ENCODE measurements around the gene PLAGL1.
A peak's percentile ranks its signal among the peaks of the same experiment; 100 is the strongest.

The PLAGL1 gene

DNA sequence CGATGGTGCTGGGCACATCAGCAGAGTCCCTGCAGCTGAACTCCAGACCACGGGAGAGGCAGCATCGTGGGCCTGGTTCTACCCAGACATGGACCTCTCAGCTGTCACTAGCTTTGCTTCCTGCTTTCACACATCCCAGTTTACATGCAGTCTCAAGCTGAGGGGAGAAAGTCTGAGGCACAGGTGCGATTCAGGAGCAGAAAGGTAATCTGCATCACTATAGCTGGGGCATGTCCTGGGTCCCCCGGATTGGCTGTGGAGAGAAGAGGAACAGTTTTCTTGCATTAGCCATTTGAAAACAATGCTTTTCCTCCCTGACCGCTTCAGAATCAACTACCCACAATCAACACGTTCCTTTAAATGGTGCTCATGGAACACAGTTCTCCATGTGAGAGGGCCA, 59.9 kb downstream of the PLAGL1 start:
- TF ChIP-seq EZH2phosphoT487 (IDR thresholded peaks at IDR 0.05; ENCODE audit: borderline replicate concordance), result no peak
- TF ChIP-seq, protein P1, sequence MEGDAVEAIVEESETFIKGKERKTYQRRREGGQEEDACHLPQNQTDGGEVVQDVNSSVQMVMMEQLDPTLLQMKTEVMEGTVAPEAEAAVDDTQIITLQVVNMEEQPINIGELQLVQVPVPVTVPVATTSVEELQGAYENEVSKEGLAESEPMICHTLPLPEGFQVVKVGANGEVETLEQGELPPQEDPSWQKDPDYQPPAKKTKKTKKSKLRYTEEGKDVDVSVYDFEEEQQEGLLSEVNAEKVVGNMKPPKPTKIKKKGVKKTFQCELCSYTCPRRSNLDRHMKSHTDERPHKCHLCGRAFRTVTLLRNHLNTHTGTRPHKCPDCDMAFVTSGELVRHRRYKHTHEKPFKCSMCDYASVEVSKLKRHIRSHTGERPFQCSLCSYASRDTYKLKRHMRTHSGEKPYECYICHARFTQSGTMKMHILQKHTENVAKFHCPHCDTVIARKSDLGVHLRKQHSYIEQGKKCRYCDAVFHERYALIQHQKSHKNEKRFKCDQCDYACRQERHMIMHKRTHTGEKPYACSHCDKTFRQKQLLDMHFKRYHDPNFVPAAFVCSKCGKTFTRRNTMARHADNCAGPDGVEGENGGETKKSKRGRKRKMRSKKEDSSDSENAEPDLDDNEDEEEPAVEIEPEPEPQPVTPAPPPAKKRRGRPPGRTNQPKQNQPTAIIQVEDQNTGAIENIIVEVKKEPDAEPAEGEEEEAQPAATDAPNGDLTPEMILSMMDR (conservative IDR thresholded peaks at IDR 0.05; ENCODE audit: low read length), result no peak
- Histone ChIP-seq H4K20me1 (ENCODE audit: insufficient read depth, low read length, poor library complexity, severe bottlenecking) (no peaks in the 10 kb centered on the region), H3K4me3 (ENCODE audit: low read length, poor library complexity, severe bottlenecking) (no peak overlapping the region), H3K9me2 (replicated peaks; ENCODE audit: low read depth, low read length) (no peaks in the 10 kb centered on the region), H3K9me3 (ENCODE audit: insufficient read depth, low read depth, low read length) (no peaks in the 10 kb centered on the region), H3K79me2 (ENCODE audit: insufficient read depth, low read length) (no peaks in the 10 kb centered on the region), H3K36me3 (ENCODE audit: insufficient read depth, low read length) (peaks cover 5% of the 10 kb centered on the region; the same call in 1 of the 2 replicates), H3F3A (ENCODE audit: low read depth) (no peaks in the 10 kb centered on the region), H3K4me1 (ENCODE audit: insufficient read depth, low read length, poor library complexity, severe bottlenecking) (no peaks in the 10 kb centered on the region), H3K9ac (ENCODE audit: low read depth, low read length, poor library complexity, severe bottlenecking) (no peak overlapping the region), H2AFZ (ENCODE audit: low read length) (no peak overlapping the region), H3K27me3 (ENCODE audit: insufficient read depth, low read length, poor library complexity, severe bottlenecking) (no peaks in the 10 kb centered on the region), H3K4me2 (ENCODE audit: low read depth, low read length, poor library complexity, severe bottlenecking) (no peak overlapping the region)

GRCh38 chr6:143941852-143942627, 66.0 kb downstream of the PLAGL1 start:
- no peaks in the 10 kb centered on the region for H3K9me3 ChIP-seq (ENCODE audit: insufficient read depth, low read depth, low read length)
- H3K9ac ChIP-seq (ENCODE audit: low read depth, low read length, poor library complexity, severe bottlenecking), result no peak overlapping the region
- H3K9me2 ChIP-seq (replicated peaks; ENCODE audit: low read depth, low read length), result no peaks in the 10 kb centered on the region
- H3K4me1 ChIP-seq (ENCODE audit: insufficient read depth, low read length, poor library complexity, severe bottlenecking), result no peaks in the 10 kb centered on the region
- no peaks in the 10 kb centered on the region for H4K20me1 ChIP-seq (ENCODE audit: insufficient read depth, low read length, poor library complexity, severe bottlenecking)
- no peaks in the 10 kb centered on the region for H3K36me3 ChIP-seq (ENCODE audit: insufficient read depth, low read length)
- no peak overlapping the region for H3K4me3 ChIP-seq (ENCODE audit: low read length, poor library complexity, severe bottlenecking)
- H3F3A ChIP-seq (ENCODE audit: low read depth), result no peaks in the 10 kb centered on the region
- TF ChIP-seq EZH2phosphoT487 (IDR thresholded peaks at IDR 0.05; ENCODE audit: borderline replicate concordance), result no peak
- TF ChIP-seq, protein P1 (conservative IDR thresholded peaks at IDR 0.05; ENCODE audit: low read length), result peak; percentile 84
- no peak overlapping the region for H2AFZ ChIP-seq (ENCODE audit: low read length)
- no peaks in the 10 kb centered on the region for H3K79me2 ChIP-seq (ENCODE audit: insufficient read depth, low read length)
- no peaks in the 10 kb centered on the region for H3K27me3 ChIP-seq (ENCODE audit: insufficient read depth, low read length, poor library complexity, severe bottlenecking)
- no peak overlapping the region for H3K4me2 ChIP-seq (ENCODE audit: low read depth, low read length, poor library complexity, severe bottlenecking)

GRCh38 chr6:143940011-143940597, 68.0 kb downstream of the PLAGL1 start:
- no peak for TF ChIP-seq EZH2phosphoT487 (IDR thresholded peaks at IDR 0.05; ENCODE audit: borderline replicate concordance)
- TF ChIP-seq, protein P1 (conservative IDR thresholded peaks at IDR 0.05; ENCODE audit: low read length), result peak; percentile 99

More at GRCh38 chr6:143940011-143940597, 68.0 kb downstream of the PLAGL1 start:
- Histone ChIP-seq H2AFZ (ENCODE audit: low read length) (no peak overlapping the region), H3K9me3 (ENCODE audit: insufficient read depth, low read depth, low read length) (no peaks in the 10 kb centered on the region), H3K36me3 (ENCODE audit: insufficient read depth, low read length) (no peaks in the 10 kb centered on the region), H4K20me1 (ENCODE audit: insufficient read depth, low read length, poor library complexity, severe bottlenecking) (no peaks in the 10 kb centered on the region), H3K4me1 (ENCODE audit: insufficient read depth, low read length, poor library complexity, severe bottlenecking) (no peaks in the 10 kb centered on the region), H3K4me3 (ENCODE audit: low read length, poor library complexity, severe bottlenecking) (no peak overlapping the region), H3K9me2 (replicated peaks; ENCODE audit: low read depth, low read length) (no peaks in the 10 kb centered on the region), H3K79me2 (ENCODE audit: insufficient read depth, low read length) (no peaks in the 10 kb centered on the region), H3K27me3 (ENCODE audit: insufficient read depth, low read length, poor library complexity, severe bottlenecking) (no peaks in the 10 kb centered on the region), H3K9ac (ENCODE audit: low read depth, low read length, poor library complexity, severe bottlenecking) (no peak overlapping the region), H3K4me2 (ENCODE audit: low read depth, low read length, poor library complexity, severe bottlenecking) (no peak overlapping the region), H3F3A (ENCODE audit: low read depth) (no peaks in the 10 kb centered on the region)

Measured in Loucy (cell line).